AG04450 (cell line): ENCODE data around the gene JADE3. TPM values are rescaled to one million over a fixed set of nuclear protein-coding genes. Genes with fewer than 3 reads are reported as not detected.
A peak's percentile ranks its signal among the peaks of the same experiment; 100 is the strongest.

Experiments used
- CTCF ChIA-PET: fragments of 300-600, 350-600 bp; formaldehyde crosslinking; extraction: SDS; loops from one replicate; lab custom pipeline; 2022; ENCODE audit warnings: antibody characterized with exemption, inconsistent platforms; lab: Charles Lee
- POLR2A ChIA-PET: fragments of 350-600 bp; formaldehyde crosslinking; extraction: SDS; loops from one replicate; lab custom pipeline; 2021; ENCODE audit warnings: antibody characterized with exemption, inconsistent platforms; lab: Yijun Ruan, JAX
- DNase-seq: peaks from one replicate; pipeline ENCODE4 v3.0.0-alpha.2; 2011; ENCODE audit warnings: low read depth, low spot score
- H3K27ac ChIP-seq: one replicate; pipeline ENCODE4 v1.5.1; 2012; ENCODE audit warnings: low read depth, low read length, control low read depth
- H3K27me3 ChIP-seq: one replicate; pipeline ENCODE4 v1.6.0; 2012; ENCODE audit warnings: low read length; ENCODE audit not compliant: control insufficient read depth, insufficient read depth
- H3K4me3 ChIP-seq: 2 replicates; pipeline ENCODE4 v1.5.1; 2011; ENCODE audit warnings: mild to moderate bottlenecking, low read depth, low read length, control low read depth
- H3K9me3 ChIP-seq: 2 replicates; pipeline ENCODE4 v1.5.1; 2012; ENCODE audit warnings: low read length; ENCODE audit not compliant: control insufficient read depth, insufficient read depth
- CTCF ChIP-seq: IDR thresholded peaks from 2 replicates; pipeline ENCODE4 v1.5.1; 2011; ENCODE audit warnings: low read depth, low read length, control low read depth, inconsistent platforms
- polyA plus RNA-seq: library from polyadenylated mRNA; depleted of rRNA; stranded (reverse); fragments of >200 nt; gene quantifications from 2 replicates; pipeline ENCODE4 v1.2.3, GENCODE V29; 2011

Gene JADE3
- polyA plus RNA-seq, 1 experiment, result 7.7 TPM

GRCh38 chrX:47080215-47080914 is 168.1 kb downstream of the JADE3 start:
- POLR2A ChIA-PET, result no interaction called here
- TF ChIP-seq CTCF, result no peak
- Histone ChIP-seq H3K27ac (no peak overlapping the region), H3K27me3 (no peaks in the 10 kb centered on the region), H3K4me3 (no peak overlapping the region), H3K9me3 (no peaks in the 10 kb centered on the region)
- CTCF ChIA-PET, result interaction anchor here (0.6 kb wide), 1 partner anchor 13 kb away, joined by 3 read pairs; no protein-coding TSS in a partner anchor
- DNase-seq, result no peak

- TF ChIP-seq CTCF, result no peak
- ChIA-PET CTCF (no interaction called here), POLR2A (no interaction called here)
- H3K27ac ChIP-seq, result no peak overlapping the region
- H3K27me3 ChIP-seq, result no peaks in the 10 kb centered on the region
- DNase-seq, result no peak
- H3K4me3 ChIP-seq, result no peak overlapping the region
- no peaks in the 10 kb centered on the region for H3K9me3 ChIP-seq
Measured at GRCh38 chrX:47080915-47081236, 168.7 kb downstream of the JADE3 start.

- H3K27ac ChIP-seq, result no peak overlapping the region
- CTCF ChIA-PET, result interaction anchor here (1.0 kb wide), 1 partner anchor 60 kb away, joined by 3 read pairs; no protein-coding TSS in a partner anchor
- POLR2A ChIA-PET, result no interaction called here
- no peak for TF ChIP-seq CTCF
- no peaks in the 10 kb centered on the region for H3K27me3 ChIP-seq
- no peaks in the 10 kb centered on the region for H3K9me3 ChIP-seq
- no peak overlapping the region for H3K4me3 ChIP-seq
- no peak for DNase-seq
Measured at GRCh38 chrX:47091149-47091775, 179.0 kb downstream of the JADE3 start.

- Histone ChIP-seq H3K9me3 (no peaks in the 10 kb centered on the region), H3K27me3 (no peaks in the 10 kb centered on the region), H3K27ac (no peak overlapping the region), H3K4me3 (no peak overlapping the region)
- TF ChIP-seq CTCF, result peak; percentile 41
- ChIA-PET POLR2A (no interaction called here), CTCF (interaction anchor here (0.5 to 2.0 kb wide), 21 partner anchors 13 to 1840 kb away, joined by 3 to 13 read pairs (median 3); partner anchors contain the start of genes JADE3, RBM10, RP2 and SLC9A7)
- peak; percentile 0 for DNase-seq
Measured at GRCh38 chrX:47093248-47093647, 181.0 kb downstream of the JADE3 start.

GRCh38 chrX:47093860-47094259 is 181.6 kb downstream of the JADE3 start:
- Histone ChIP-seq H3K9me3 (no peaks in the 10 kb centered on the region), H3K27me3 (no peaks in the 10 kb centered on the region), H3K27ac (no peak overlapping the region), H3K4me3 (no peak overlapping the region)
- no peak for TF ChIP-seq CTCF
- ChIA-PET POLR2A (no interaction called here), CTCF (interaction anchor here (0.6 to 2.0 kb wide), 18 partner anchors 14 to 1840 kb away, joined by 3 to 13 read pairs (median 3); partner anchors contain the start of genes JADE3, RBM10, RP2 and SLC9A7)
- no peak for DNase-seq
